ENCODE results near the gene MITF.
"Not testable (repeated sequence)": the region's sequence is repeated elsewhere in the genome, so short reads cannot be mapped to it uniquely, and the experiment has no call there.

The MITF gene

GRCh38 chr3:69879051-69879450 is 139.8 kb downstream of the MITF start:
- DNase-seq: no peak

- no peak for DNase-seq
Observed at GRCh38 chr3:69880069-69880640, 140.9 kb downstream of the MITF start.

GRCh38 chr3:69881051-69881450 is 141.8 kb downstream of the MITF start:
- DNase-seq: no peak

- DNase-seq: no peak
Observed at GRCh38 chr3:69881756-69882428, 142.6 kb downstream of the MITF start.

GRCh38 chr3:69882560-69882959 is 143.3 kb downstream of the MITF start:
- no peak for DNase-seq

- DNase-seq: no peak
Observed at GRCh38 chr3:69888040-69888942, 149.0 kb downstream of the MITF start.

GRCh38 chr3:69888943-69889315 is 149.7 kb downstream of the MITF start:
- no peak for DNase-seq

GRCh38 chr3:69890084-69890483 is 150.8 kb downstream of the MITF start:
- DNase-seq: no peak

GRCh38 chr3:69890691-69891090 is 151.4 kb downstream of the MITF start:
- no peak for DNase-seq

GRCh38 chr3:69892706-69893105 is 153.4 kb downstream of the MITF start:
- DNase-seq: no peak

- no peak for DNase-seq
Observed at GRCh38 chr3:69893274-69893673, 154.0 kb downstream of the MITF start.

- DNase-seq: no peak
Observed at GRCh38 chr3:69896095-69896494, 156.8 kb downstream of the MITF start.

GRCh38 chr3:69900331-69900730 is 161.1 kb downstream of the MITF start:
- DNase-seq: no peak

- DNase-seq: no peak
Observed at GRCh38 chr3:69901802-69902201, 162.5 kb downstream of the MITF start.

GRCh38 chr3:69902386-69902785 is 163.1 kb downstream of the MITF start:
- no peak for DNase-seq

- DNase-seq: no peak
Observed at GRCh38 chr3:69906351-69906966, 167.2 kb downstream of the MITF start.

GRCh38 chr3:69907554-69907953 is 168.3 kb downstream of the MITF start:
- no peak for DNase-seq

GRCh38 chr3:69909859-69910258 is 170.6 kb downstream of the MITF start:
- not testable (repeated sequence) for DNase-seq

GRCh38 chr3:69913422-69913821 is 174.2 kb downstream of the MITF start:
- DNase-seq: no peak

- DNase-seq: no peak
Observed at GRCh38 chr3:69914395-69914794, 175.1 kb downstream of the MITF start.

GRCh38 chr3:69915726-69916125 is 176.5 kb downstream of the MITF start:
- DNase-seq: no peak

- not testable (repeated sequence) for DNase-seq
Observed at GRCh38 chr3:69920009-69920408, 180.7 kb downstream of the MITF start.

GRCh38 chr3:69921651-69922050 is 182.4 kb downstream of the MITF start:
- no peak for DNase-seq
